ENCODE measurements around the gene SLCO2B1.

DNA sequence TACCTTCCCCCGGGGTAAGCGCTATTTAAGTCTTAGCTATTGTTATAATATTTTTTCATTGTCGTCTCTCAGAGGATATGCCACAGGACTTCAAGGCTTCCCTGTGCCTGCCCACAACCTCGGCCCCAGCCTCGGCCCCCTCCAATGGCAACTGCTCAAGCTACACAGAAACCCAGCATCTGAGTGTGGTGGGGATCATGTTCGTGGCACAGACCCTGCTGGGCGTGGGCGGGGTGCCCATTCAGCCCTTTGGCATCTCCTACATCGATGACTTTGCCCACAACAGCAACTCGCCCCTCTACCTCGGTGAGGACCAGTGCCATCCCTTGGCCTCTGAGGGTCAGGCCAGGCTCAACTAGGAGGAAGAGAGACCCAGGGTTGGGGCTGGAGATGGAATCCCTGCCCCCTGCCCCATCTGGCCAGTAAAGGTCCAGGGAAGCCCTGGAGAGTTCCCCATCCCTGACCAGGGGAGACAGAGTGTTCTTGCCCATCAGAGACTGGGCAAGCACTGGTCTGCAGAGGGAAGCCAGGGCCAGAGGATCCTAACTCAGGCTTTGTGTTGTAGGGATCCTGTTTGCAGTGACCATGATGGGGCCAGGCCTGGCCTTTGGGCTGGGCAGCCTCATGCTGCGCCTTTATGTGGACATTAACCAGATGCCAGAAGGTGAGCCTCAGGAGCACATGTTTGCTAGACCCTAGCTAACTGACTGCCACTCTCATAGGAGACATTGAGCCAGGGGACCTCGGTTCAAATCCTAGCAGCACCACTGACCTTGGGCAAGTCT is 18.4 kb downstream of the SLCO2B1 start:
- no peak for TF ChIP-seq EZH2 (IDR thresholded peaks at IDR 0.05; ENCODE audit: insufficient read depth, poor library complexity, severe bottlenecking)
- TF ChIP-seq EZH2phosphoT487 (IDR thresholded peaks at IDR 0.05; ENCODE audit: insufficient read depth, low read depth), result no peak
